Transverse colon (tissue), 3 donors: ENCODE measurements around the gene HBD.

Source experiments
- CTCF ChIP-seq, 5 experiments: fragments of 200-600 bp in 3 of 5; fragments of 450-650 bp in 2 of 5; sonication (generic) in 3 of 5; IDR thresholded peaks; 1 replicate in 2 of 5; 2 replicates in 3 of 5; pipeline ENCODE4 v1.5.1; 2016 to 2017; ENCODE audit warnings: antibody characterized with exemption in 5 of 5, inconsistent platforms in 3 of 5, mild to moderate bottlenecking in 2 of 5, moderate library complexity in 1 of 5
- POLR2A ChIP-seq: fragments of 450-650 bp; IDR thresholded peaks from one replicate; pipeline ENCODE4 v1.6.1; 2016; ENCODE audit warnings: antibody characterized with exemption, mild to moderate bottlenecking, moderate library complexity

DNA sequence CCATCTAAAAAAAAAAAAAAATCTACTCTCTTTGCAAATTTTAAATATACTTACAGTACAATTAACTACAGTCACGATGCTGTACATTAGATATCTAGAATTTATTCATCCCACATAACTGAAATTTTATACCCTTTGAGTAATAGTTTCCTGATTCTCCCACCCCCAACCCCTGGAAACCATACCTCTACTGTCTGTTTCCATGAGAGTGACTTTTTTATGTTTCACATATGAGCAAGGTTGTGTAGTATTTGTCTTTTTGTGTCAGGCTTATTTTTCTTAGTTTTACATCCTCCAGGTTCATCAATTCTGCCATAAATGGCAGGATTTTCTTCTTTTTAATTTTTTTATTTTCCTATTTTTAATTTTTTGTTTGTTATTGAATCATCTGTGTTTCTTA is 10.6 kb downstream of the HBD start:
- no peak for TF ChIP-seq CTCF (IDR thresholded peaks at IDR 0.05)
- TF ChIP-seq POLR2A = no peak
